Measurements from ENCODE around the gene AGER.

- TF ChIP-seq CTCF (IDR thresholded peaks at IDR 0.05) (no peak), POLR2A (IDR thresholded peaks at IDR 0.05) (no peak)
Observed at GRCh38 chr6:32175322-32175710, 8.7 kb downstream of the AGER start.
